ENCODE data around the gene EPC2. TPM values are rescaled to one million over a fixed set of nuclear protein-coding genes. Genes with fewer than 3 reads are reported as not detected.
"Not testable (repeated sequence)": the region's sequence is repeated elsewhere in the genome, so short reads cannot be mapped to it uniquely, and the experiment has no call there.

EPC2 gene
- polyA plus RNA-seq, 6 donors from 2014 or later, result 2.2 to 4.4 (median 3.6) TPM

- Mint-ChIP-seq H3K36me3 (peaks cover 4 to 11% of the 10 kb centered on the region in 2 donors), H3K9me3 (no peaks in the 10 kb centered on the region), H3K27ac (no peak overlapping the region), H3K4me3 (no peak overlapping the region), H3K27me3 (no peaks in the 10 kb centered on the region), H3K4me1 (peaks cover 6 to 12% (median 10%) of the 10 kb centered on the region in 3 donors)
- ATAC-seq (ENCODE audit: low read depth in 2 of 2) (no peak), DNase-seq (no peak)
Observed at GRCh38 chr2:148756292-148756975, 111.9 kb downstream of the EPC2 start.

GRCh38 chr2:148764815-148765214 lies 120.3 kb downstream of the EPC2 start:
- peaks cover 3 to 4% (median 3%) of the 10 kb centered on the region in 3 donors for H3K4me1 Mint-ChIP-seq
- DNase-seq (no peak), ATAC-seq (ENCODE audit: low read depth in 2 of 2) (no peak)
- H3K27ac Mint-ChIP-seq, result no peak overlapping the region
- H3K9me3 Mint-ChIP-seq, result no peaks in the 10 kb centered on the region
- H3K36me3 Mint-ChIP-seq, result peaks cover 19 to 26% of the 10 kb centered on the region in 2 donors
- no peaks in the 10 kb centered on the region for H3K27me3 Mint-ChIP-seq
- no peak overlapping the region for H3K4me3 Mint-ChIP-seq

GRCh38 chr2:148770047-148770446 lies 125.5 kb downstream of the EPC2 start:
- Mint-ChIP-seq H3K36me3 (peaks cover 30 to 31% of the 10 kb centered on the region in 2 donors), H3K4me1 (no peaks in the 10 kb centered on the region), H3K4me3 (no peak overlapping the region), H3K9me3 (no peaks in the 10 kb centered on the region), H3K27me3 (no peaks in the 10 kb centered on the region), H3K27ac (no peak overlapping the region)
- ATAC-seq (ENCODE audit: low read depth in 2 of 2), result no peak
- DNase-seq, result no peak

- no peak overlapping the region for H3K27ac Mint-ChIP-seq
- ATAC-seq (ENCODE audit: low read depth in 2 of 2) (no peak), DNase-seq (no peak)
- H3K4me1 Mint-ChIP-seq, result peaks cover 0 to 4% (median 0%) of the 10 kb centered on the region in 3 donors
- no peaks in the 10 kb centered on the region for H3K27me3 Mint-ChIP-seq
- H3K9me3 Mint-ChIP-seq, result no peaks in the 10 kb centered on the region
- peaks cover 20 to 35% of the 10 kb centered on the region in 2 donors for H3K36me3 Mint-ChIP-seq
- H3K4me3 Mint-ChIP-seq, result no peak overlapping the region
Observed at GRCh38 chr2:148781544-148781943, 137.0 kb downstream of the EPC2 start.

- H3K9me3 Mint-ChIP-seq, result peaks cover 0 to 8% (median 0%) of the 10 kb centered on the region in 7 donors
- no peaks in the 10 kb centered on the region for H3K27me3 Mint-ChIP-seq
- no peak for ATAC-seq (ENCODE audit: low read depth in 2 of 2)
- no peak overlapping the region for H3K4me3 Mint-ChIP-seq
- peaks cover 13 to 53% of the 10 kb centered on the region in 2 donors for H3K36me3 Mint-ChIP-seq
- peaks cover 0 to 5% (median 0%) of the 10 kb centered on the region in 3 donors for H3K4me1 Mint-ChIP-seq
- no peak for DNase-seq
- H3K27ac Mint-ChIP-seq, result no peak overlapping the region
Observed at GRCh38 chr2:148789059-148789458, 144.5 kb downstream of the EPC2 start.

GRCh38 chr2:148790172-148790571 lies 145.6 kb downstream of the EPC2 start:
- H3K27me3 Mint-ChIP-seq; H3K4me1 Mint-ChIP-seq; DNase-seq; H3K9me3 Mint-ChIP-seq; H3K4me3 Mint-ChIP-seq; ATAC-seq (ENCODE audit: low read depth in 2 of 2): not testable (repeated sequence)
- Mint-ChIP-seq H3K36me3 (peaks cover 2 to 42% of the 10 kb centered on the region in 2 donors), H3K27ac (peak overlapping the region in 2 of 6 donors; percentile 24 to 36)

GRCh38 chr2:148794558-148794957 lies 150.0 kb downstream of the EPC2 start:
- no peak overlapping the region for H3K27ac Mint-ChIP-seq
- DNase-seq (no peak), ATAC-seq (ENCODE audit: low read depth in 2 of 2) (no peak)

GRCh38 chr2:148796735-148797512 lies 152.4 kb downstream of the EPC2 start:
- ATAC-seq (ENCODE audit: low read depth in 2 of 2) (no peak), DNase-seq (no peak)
- Mint-ChIP-seq H3K27ac (no peak overlapping the region), H3K27me3 (peaks cover 0 to 6% (median 0%) of the 10 kb centered on the region in 3 donors), H3K9me3 (peaks cover 0 to 6% (median 2%) of the 10 kb centered on the region in 7 donors), H3K4me3 (no peak overlapping the region), H3K4me1 (no peaks in the 10 kb centered on the region), H3K36me3 (no peaks in the 10 kb centered on the region)

More at GRCh38 chr2:148794558-148794957, 150.0 kb downstream of the EPC2 start:
- peaks cover 0 to 7% of the 10 kb centered on the region in 2 donors for H3K36me3 Mint-ChIP-seq
- H3K4me3 Mint-ChIP-seq, result no peak overlapping the region
- H3K27me3 Mint-ChIP-seq, result peaks cover 0 to 6% (median 0%) of the 10 kb centered on the region in 3 donors
- H3K9me3 Mint-ChIP-seq, result peaks cover 0 to 8% (median 0%) of the 10 kb centered on the region in 7 donors
- peaks cover 0 to 5% (median 0%) of the 10 kb centered on the region in 3 donors for H3K4me1 Mint-ChIP-seq

GRCh38 chr2:148802448-148803220 lies 158.1 kb downstream of the EPC2 start:
- Mint-ChIP-seq H3K4me3 (no peak overlapping the region), H3K9me3 (peaks cover 15 to 41% (median 29%) of the 10 kb centered on the region in 7 donors), H3K4me1 (no peaks in the 10 kb centered on the region), H3K36me3 (peaks cover 5 to 24% of the 10 kb centered on the region in 2 donors), H3K27ac (no peak overlapping the region), H3K27me3 (peaks cover 9 to 26% (median 12%) of the 10 kb centered on the region in 3 donors)
- no peak for ATAC-seq (ENCODE audit: low read depth in 2 of 2)
- no peak for DNase-seq

GRCh38 chr2:148810081-148810480 lies 165.5 kb downstream of the EPC2 start:
- ATAC-seq (ENCODE audit: low read depth in 2 of 2), result no peak
- peaks cover 7 to 23% (median 12%) of the 10 kb centered on the region in 3 donors for H3K27me3 Mint-ChIP-seq
- H3K4me1 Mint-ChIP-seq, result peaks cover 7 to 12% (median 10%) of the 10 kb centered on the region in 3 donors
- no peak overlapping the region for H3K27ac Mint-ChIP-seq
- DNase-seq, result no peak
- peaks cover 5 to 20% of the 10 kb centered on the region in 2 donors for H3K36me3 Mint-ChIP-seq
- H3K9me3 Mint-ChIP-seq, result peaks cover 8 to 25% (median 24%) of the 10 kb centered on the region in 7 donors
- H3K4me3 Mint-ChIP-seq, result no peak overlapping the region

- Mint-ChIP-seq H3K4me3 (peak overlapping the region in 2 of 8 donors; percentile 47 to 49), H3K4me1 (peaks cover 15 to 21% (median 17%) of the 10 kb centered on the region in 3 donors), H3K27ac (no peak overlapping the region), H3K9me3 (peaks cover 5 to 13% (median 7%) of the 10 kb centered on the region in 7 donors), H3K36me3 (peaks cover 2 to 13% of the 10 kb centered on the region in 2 donors), H3K27me3 (peaks cover 6 to 25% (median 24%) of the 10 kb centered on the region in 3 donors)
- DNase-seq (no peak), ATAC-seq (ENCODE audit: low read depth in 2 of 2) (no peak)
Observed at GRCh38 chr2:148812306-148812705, 167.8 kb downstream of the EPC2 start.

- Mint-ChIP-seq H3K4me3 (peak overlapping the region in 2 of 8 donors; percentile 76 to 80), H3K36me3 (peaks cover 0 to 7% of the 10 kb centered on the region in 2 donors)
- peak; percentile 24 for DNase-seq
Observed at GRCh38 chr2:148813603-148814065, 169.1 kb downstream of the EPC2 start.

More at GRCh38 chr2:148813603-148814065, 169.1 kb downstream of the EPC2 start:
- H3K27ac Mint-ChIP-seq, result peak overlapping the region in 5 of 6 donors; percentile 30 to 90 (median 66)
- peaks cover 0 to 30% (median 26%) of the 10 kb centered on the region in 3 donors for H3K27me3 Mint-ChIP-seq
- peaks cover 18 to 24% (median 21%) of the 10 kb centered on the region in 3 donors for H3K4me1 Mint-ChIP-seq
- ATAC-seq (ENCODE audit: low read depth in 2 of 2), result peak; percentile 80 to 95
- peaks cover 0 to 7% (median 1%) of the 10 kb centered on the region in 7 donors for H3K9me3 Mint-ChIP-seq
